Left hindlimb (tissue), 1 donor: ENCODE data around the gene WRNIP1.
A peak's percentile ranks its signal among the peaks of the same experiment; 100 is the strongest.

ENCODE experiments used
- DNase-seq: peaks from one replicate; pipeline ENCODE4 v3.0.0-alpha.2; 2018

Gene WRNIP1

DNA sequence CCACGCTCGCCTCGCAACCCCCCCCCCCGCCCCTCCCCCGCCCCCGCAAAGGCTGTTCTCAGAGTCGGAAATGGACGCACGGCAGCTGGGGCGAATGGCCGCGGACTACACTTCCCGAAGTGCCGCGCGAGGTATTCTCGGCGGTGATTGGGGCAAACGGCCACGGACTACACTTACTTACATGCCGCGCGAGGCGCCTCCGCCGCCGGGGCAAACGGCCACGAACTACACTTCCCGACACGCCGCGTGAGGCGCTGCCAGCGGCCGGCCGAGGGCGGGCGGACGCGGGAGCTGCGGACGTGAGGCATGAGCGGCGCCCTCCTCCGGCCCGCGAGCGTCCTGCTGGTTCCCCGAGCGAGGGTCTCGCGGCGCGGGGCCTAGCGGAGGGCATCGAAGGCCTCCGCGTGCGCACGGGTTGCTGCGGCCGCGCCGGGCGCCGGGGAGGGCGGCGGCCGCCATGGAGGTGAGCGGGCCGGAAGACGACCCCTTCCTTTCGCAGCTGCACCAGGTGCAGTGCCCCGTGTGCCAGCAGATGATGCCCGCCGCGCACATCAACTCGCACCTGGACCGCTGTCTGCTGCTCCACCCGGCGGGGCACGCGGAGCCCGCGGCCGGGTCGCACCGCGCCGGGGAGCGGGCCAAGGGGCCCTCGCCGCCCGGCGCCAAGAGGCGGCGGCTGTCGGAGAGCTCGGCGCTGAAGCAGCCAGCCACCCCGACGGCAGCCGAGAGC, at the start of gene WRNIP1:
Gene WRNIP1, plus strand, starts transcription at position 228 of the 730 bp plus-strand sequence. Its CDS starts 230 bp downstream, at position 458.
- peak; percentile 100 for DNase-seq

DNA sequence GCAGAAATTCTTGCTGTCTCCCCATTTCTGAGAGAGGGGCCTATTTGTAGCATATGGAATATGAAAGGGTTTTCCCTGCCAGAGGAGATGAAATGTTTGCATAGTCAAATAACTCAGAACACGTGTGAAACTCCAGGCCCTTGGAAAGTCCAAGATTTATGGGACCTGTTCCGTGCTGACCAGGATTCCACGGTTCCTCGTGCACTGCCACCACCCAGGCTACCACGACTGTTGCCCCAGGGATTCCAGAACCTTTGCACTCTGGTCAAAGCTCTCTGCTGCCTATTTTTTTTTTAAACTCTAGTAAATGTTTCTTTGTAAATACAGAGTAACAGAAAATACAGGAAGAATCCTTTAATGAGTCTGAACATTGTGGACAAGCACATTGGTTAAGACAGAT, 49.5 kb upstream of the WRNIP1 start:
- no peak for DNase-seq

GRCh38 chr6:2716936-2717700, 48.1 kb upstream of the WRNIP1 start:
- no peak for DNase-seq

- no peak for DNase-seq
These were observed 46.7 kb upstream of the WRNIP1 start for GRCh38 chr6:2718334-2719092.

DNA sequence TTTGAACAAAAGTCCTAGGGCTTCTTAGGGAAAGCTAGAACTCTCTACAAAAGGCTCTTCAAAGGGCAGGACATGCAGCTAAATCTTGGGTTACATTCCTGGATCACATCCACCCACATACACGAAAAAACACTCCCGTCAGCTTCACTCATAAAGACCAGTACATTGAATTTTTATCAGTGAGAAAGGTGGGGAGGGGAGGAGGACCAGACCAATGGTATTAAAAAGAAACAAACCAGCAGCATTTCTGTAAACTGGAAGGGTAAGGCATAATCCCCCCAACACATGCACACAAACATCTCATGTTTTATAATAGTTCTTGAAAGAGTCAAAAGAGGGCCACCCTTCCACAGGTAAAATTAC, 46.1 kb upstream of the WRNIP1 start:
- no peak for DNase-seq

DNA sequence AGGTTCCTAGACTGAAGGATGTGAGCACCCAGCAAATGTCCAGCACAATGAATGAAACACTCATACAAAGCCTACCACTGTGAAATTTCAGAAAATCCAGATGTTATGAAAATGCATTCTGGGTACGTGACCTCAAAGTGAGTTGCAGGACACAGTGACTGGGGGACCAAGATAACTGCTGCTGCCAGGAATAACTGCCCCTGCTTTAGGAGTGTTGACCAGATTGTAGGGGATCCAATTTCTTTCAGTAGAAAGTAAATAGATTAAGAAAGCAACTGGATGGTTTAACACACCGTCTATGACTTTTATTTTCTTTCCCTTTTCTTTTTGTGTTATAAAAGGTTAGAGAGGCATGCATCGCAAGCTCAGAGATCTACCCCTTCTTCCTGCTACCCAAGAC, 44.0 kb upstream of the WRNIP1 start:
- DNase-seq: no peak

DNA sequence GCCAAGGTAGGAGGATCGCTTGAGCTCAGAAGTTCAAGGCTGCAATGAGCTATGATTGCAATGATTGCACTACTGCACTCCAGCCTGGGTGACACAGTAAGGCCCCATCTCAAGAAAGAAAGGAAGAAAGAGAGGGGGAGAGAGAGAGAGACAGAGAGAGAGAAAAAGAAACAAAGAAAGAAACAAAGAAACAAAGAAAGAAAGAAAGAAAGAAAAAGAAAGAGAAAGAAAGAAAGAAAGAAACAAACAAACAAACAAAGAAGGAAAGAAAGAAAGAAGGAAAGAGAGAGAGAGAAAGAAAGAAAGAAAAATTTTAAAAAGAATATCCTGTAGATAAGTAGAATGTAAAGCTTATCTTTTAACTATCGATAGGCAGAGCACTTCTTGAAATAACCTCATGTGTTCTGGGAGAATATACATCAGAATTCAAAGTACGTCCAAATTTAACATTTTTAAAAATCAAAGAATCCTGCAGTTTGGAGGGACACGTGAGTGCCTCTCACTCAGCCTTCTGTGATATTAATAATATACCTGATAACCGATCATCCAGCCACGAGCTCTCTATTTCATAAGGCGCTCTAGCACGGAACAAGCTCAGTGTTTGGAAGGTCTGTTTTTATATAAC, 39.7 kb upstream of the WRNIP1 start:
- no peak for DNase-seq

- no peak for DNase-seq
These were observed 39.1 kb upstream of the WRNIP1 start for GRCh38 chr6:2725999-2726567.

DNA sequence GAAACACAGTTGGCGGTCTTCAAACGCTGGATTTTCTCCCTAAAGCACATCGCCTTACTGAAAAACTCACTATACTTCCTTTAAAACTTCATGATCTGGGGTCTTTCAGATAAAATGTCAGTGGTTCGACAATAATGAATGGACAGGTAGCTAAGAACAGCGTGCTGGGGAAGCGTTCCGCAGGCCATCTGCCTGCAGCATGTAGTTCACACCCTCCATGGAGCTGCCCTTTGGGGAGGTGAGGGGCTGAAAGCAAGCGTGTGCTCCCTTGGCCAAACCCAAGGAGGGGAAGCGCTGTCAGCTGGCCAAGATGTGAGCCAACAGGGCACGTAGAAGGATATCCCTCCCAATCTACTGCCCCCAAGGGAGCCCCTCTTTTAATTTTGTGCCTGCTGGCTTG, 35.3 kb upstream of the WRNIP1 start:
- no peak for DNase-seq

GRCh38 chr6:2730353-2731107, 34.7 kb upstream of the WRNIP1 start:
- DNase-seq: peak; percentile 64

GRCh38 chr6:2731281-2731909, 33.8 kb upstream of the WRNIP1 start:
- DNase-seq: no peak

- no peak for DNase-seq
These were observed 32.6 kb upstream of the WRNIP1 start for GRCh38 chr6:2732503-2733089.

GRCh38 chr6:2733324-2733723, 31.9 kb upstream of the WRNIP1 start:
- no peak for DNase-seq

DNA sequence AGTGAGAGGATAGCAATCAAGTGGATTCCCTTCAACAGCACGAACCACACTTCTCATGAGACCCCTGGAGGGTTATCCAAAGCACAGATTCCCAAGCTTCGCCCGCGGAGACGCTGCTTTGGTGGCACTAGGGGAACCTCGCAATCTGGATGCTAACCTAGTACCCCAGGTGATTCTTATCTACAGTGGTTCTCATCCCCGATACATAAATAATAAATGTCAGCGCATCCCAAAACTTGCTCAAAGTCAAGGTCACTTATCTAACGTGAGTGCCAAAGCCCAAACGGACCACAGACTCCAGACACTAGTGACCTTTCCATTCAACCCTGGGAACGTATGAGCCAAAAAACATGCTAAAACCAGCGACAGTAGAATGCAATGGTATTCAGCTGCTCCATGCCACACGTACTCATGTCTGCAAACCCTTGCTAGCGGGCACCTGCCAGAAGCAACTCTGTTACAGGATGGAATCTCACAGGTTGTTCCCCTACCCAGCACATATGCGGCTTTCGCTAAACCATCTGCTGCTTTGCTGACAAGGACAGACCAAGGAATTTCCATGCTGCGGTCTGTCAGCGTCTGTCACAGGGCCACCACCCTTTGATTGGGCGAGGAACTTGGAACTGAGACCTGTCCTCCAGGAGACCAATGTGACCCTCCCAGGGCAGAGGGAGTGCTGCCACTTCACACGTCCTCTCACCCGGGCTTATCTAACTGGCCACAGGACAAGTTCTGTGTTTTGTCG, 31.3 kb upstream of the WRNIP1 start:
- no peak for DNase-seq

GRCh38 chr6:2734488-2735166, 30.6 kb upstream of the WRNIP1 start:
- DNase-seq: no peak

DNA sequence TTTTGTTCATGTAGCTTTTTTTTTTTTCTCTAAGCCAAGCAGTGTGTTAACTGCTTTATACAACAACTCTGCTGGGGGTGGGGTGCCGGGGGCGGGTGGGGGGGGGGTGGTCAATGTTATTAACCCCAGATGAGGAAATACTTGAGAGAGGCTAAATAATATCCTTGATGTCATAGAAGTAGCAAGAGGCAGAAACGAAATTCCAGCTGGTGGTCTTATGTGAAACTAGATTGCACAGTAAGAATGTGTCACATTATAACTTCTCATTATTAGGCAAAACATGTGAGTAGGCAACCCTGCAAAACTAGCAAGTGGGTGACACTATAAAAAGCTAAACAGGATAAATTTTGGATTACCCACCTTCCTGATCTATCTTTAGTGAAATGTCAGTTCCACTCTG, 27.3 kb upstream of the WRNIP1 start:
- no peak for DNase-seq

DNA sequence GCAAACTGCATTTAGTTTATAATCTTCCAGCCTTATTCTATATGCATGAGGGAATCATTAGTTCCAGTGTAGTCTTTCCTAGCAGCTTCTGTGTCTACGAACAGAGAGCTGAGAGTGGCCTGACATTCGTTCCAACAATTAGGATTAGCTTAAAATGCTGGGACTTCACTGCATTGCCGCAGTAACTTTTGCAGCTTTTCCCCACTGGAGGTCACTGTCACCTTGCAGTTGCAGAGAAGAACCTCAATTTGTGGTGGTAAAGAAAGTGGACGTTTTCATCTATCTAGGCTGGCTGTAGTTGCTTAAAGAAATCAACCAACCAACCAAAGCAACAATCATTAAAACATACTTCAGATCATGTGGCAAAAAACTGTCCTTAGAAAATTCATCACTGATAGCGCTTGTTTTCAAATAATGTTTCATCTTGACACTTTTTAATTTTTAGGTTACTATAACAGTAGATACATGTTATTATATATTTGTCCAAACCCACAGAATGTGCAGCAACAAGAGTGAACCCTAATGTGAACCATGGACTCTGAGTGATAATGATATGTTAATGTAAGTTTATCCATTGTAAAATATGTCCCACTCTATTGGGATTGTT, 26.7 kb upstream of the WRNIP1 start:
- peak; percentile 61 for DNase-seq

GRCh38 chr6:2739335-2739734, 25.9 kb upstream of the WRNIP1 start:
- DNase-seq: no peak

GRCh38 chr6:2740581-2740980, 24.6 kb upstream of the WRNIP1 start:
- DNase-seq: no peak
